ENCODE measurements around the gene DLG5.

The DLG5 gene

DNA sequence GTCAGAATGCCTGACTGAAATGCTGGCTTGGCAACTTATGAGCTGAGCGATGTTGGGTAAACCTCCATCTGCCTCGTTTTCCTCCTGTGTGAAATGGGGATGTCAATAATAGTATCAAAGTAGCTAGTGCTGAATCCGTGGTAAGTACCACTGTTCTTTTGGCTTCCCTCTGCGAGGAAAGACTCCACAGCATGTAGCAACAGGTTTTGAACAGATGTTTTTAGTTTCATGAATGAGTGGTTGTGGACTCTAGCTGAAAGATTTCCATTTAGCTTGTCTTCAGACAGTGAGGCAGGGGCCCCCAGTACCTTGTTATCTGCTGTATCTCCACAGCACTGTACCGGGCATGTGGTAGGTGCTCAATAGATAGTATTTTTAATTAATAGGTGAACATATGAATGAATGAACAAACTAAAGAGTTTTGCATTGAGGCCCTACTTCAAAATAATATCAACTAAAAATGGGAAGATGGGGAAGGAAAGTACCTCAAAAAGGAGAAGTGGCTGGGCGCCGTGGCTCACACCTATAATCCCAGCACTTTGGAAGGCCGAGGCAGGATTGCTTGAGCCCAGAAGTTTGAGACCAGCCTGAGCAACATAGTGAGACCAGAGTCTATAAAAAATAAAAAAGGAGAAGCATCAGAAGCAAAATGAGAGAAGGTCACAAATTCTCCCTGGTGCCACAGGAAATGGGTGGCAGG lies 5.6 kb upstream of the DLG5 start:
- no peak overlapping the region for H3K9ac ChIP-seq (ENCODE audit: low read length)
- no peak overlapping the region for H2AFZ ChIP-seq (ENCODE audit: low read depth, low read length, severe bottlenecking)
- no peaks in the 10 kb centered on the region for H3F3A ChIP-seq (ENCODE audit: insufficient read depth)
- no peak overlapping the region for H3K4me2 ChIP-seq (ENCODE audit: low read depth, low read length, poor library complexity, severe bottlenecking)
- H3K27ac ChIP-seq (ENCODE audit: low read depth, low read length): no peak overlapping the region
- no peaks in the 10 kb centered on the region for H3K27me3 ChIP-seq (ENCODE audit: low read length)
- no peaks in the 10 kb centered on the region for H3K9me2 ChIP-seq (replicated peaks; ENCODE audit: insufficient read depth, low read length)
- no peak for TF ChIP-seq EZH2phosphoT487 (conservative IDR thresholded peaks at IDR 0.05; ENCODE audit: low read length)
- TF ChIP-seq, protein P1, sequence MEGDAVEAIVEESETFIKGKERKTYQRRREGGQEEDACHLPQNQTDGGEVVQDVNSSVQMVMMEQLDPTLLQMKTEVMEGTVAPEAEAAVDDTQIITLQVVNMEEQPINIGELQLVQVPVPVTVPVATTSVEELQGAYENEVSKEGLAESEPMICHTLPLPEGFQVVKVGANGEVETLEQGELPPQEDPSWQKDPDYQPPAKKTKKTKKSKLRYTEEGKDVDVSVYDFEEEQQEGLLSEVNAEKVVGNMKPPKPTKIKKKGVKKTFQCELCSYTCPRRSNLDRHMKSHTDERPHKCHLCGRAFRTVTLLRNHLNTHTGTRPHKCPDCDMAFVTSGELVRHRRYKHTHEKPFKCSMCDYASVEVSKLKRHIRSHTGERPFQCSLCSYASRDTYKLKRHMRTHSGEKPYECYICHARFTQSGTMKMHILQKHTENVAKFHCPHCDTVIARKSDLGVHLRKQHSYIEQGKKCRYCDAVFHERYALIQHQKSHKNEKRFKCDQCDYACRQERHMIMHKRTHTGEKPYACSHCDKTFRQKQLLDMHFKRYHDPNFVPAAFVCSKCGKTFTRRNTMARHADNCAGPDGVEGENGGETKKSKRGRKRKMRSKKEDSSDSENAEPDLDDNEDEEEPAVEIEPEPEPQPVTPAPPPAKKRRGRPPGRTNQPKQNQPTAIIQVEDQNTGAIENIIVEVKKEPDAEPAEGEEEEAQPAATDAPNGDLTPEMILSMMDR (IDR thresholded peaks at IDR 0.05; ENCODE audit: insufficient read depth, low read length, poor library complexity, severe bottlenecking): no peak
- H3K36me3 ChIP-seq (ENCODE audit: low read length): no peaks in the 10 kb centered on the region
- H3K79me2 ChIP-seq (ENCODE audit: insufficient read depth, low read length): no peaks in the 10 kb centered on the region
- H3K9me3 ChIP-seq (ENCODE audit: insufficient read depth, low read length): no peaks in the 10 kb centered on the region
- no peaks in the 10 kb centered on the region for H4K20me1 ChIP-seq (ENCODE audit: low read depth, low read length)
- no peak overlapping the region for H3K4me3 ChIP-seq (ENCODE audit: insufficient read depth, low read length, poor library complexity, severe bottlenecking)

DNA sequence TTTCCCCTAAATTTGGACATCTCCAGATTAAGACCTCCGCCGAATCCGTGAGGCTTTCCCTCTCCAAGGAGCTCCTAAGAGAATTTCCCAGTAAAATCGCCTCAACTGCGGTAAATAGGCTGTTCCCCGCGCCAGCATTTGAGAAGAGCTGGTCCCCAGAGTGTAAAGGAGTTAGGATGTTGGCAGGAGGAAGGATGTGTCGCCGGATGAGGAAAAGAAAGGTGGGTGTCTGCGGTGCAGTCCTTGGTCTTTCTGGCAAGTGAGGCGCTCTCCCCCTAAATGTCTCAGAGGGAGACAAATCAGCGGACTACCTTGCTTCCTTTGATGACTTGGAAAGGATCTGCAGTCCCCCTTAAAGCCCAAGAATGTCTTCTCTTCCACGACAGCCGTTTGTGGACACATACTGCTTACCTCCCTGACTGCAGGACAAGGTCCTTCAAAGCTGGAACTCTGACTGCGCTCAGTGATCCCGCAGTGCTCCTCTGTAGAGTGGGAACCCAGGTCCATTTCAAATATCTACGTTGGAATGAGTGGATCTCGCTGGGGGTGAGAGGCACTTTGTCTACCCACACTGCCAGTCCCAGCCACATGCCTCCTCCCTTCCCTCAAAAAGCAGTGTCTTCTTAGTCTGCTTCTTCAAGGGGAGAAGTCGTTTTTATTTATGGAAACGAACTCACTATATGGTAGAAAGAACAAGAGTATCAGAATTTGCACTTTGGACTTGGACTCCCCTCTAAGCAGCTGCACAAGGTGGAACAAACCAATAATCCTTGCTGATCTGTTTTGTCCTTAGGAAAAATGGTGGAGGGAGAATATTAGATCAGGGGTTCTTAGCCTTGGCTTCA lies 1.1 kb upstream of the DLG5 start:
- Histone ChIP-seq H3K9me3 (ENCODE audit: insufficient read depth, low read length) (no peaks in the 10 kb centered on the region), H3F3A (ENCODE audit: insufficient read depth) (no peaks in the 10 kb centered on the region), H3K4me2 (ENCODE audit: low read depth, low read length, poor library complexity, severe bottlenecking) (no peak overlapping the region), H3K9ac (ENCODE audit: low read length) (no peak overlapping the region), H2AFZ (ENCODE audit: low read depth, low read length, severe bottlenecking) (no peak overlapping the region), H3K27me3 (ENCODE audit: low read length) (no peaks in the 10 kb centered on the region), H3K27ac (ENCODE audit: low read depth, low read length) (no peak overlapping the region), H3K79me2 (ENCODE audit: insufficient read depth, low read length) (no peaks in the 10 kb centered on the region), H4K20me1 (ENCODE audit: low read depth, low read length) (no peaks in the 10 kb centered on the region), H3K36me3 (ENCODE audit: low read length) (no peaks in the 10 kb centered on the region), H3K9me2 (replicated peaks; ENCODE audit: insufficient read depth, low read length) (no peaks in the 10 kb centered on the region), H3K4me3 (ENCODE audit: insufficient read depth, low read length, poor library complexity, severe bottlenecking) (no peak overlapping the region)
- no peak for TF ChIP-seq EZH2phosphoT487 (conservative IDR thresholded peaks at IDR 0.05; ENCODE audit: low read length)
- TF ChIP-seq, protein P1 (IDR thresholded peaks at IDR 0.05; ENCODE audit: insufficient read depth, low read length, poor library complexity, severe bottlenecking): no peak

DNA sequence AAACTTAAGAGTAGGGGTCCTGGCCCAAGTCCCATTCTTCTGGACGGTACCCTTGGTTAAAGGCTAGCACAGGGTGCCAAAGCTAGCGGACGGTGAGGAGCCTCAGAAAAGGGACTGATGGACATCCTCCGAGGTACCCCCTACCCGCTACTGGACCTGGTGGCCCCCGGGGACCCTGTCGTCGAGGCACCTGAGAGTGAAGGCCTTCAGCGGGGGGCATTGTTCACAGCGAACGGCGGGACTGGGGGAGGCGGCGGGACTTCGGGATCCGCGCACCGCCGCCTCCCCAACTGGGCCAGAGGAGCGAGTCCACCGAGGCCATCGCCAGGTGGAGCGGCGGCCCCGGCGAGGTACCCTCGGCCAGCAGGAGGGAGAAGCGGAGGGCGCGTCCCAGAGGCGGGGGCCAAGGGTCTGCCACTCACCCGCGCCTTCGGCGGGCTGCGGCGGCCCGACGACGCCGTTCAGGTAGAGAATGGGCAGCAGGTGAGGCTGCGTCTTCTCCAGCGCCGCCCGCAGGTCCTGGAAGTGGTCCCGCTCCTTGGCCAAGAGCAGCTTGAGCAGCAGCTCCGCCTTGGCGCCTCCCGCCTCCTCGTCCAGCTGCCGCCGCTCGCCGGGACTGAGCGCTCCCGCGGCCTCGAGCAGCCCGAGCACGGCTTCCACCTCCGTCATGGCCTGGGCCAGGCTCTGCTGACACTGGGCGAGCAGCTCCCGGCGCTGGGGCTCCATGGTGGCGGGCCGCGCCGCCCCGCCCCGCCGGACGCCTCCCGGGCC lies 575 bp downstream of the DLG5 start:
- Histone ChIP-seq H3K9me2 (replicated peaks; ENCODE audit: insufficient read depth, low read length) (no peaks in the 10 kb centered on the region), H4K20me1 (ENCODE audit: low read depth, low read length) (no peaks in the 10 kb centered on the region), H3K9ac (ENCODE audit: low read length) (no peak overlapping the region), H3K36me3 (ENCODE audit: low read length) (no peaks in the 10 kb centered on the region), H3F3A (ENCODE audit: insufficient read depth) (no peaks in the 10 kb centered on the region), H3K27ac (ENCODE audit: low read depth, low read length) (no peak overlapping the region), H3K79me2 (ENCODE audit: insufficient read depth, low read length) (no peaks in the 10 kb centered on the region), H3K4me2 (ENCODE audit: low read depth, low read length, poor library complexity, severe bottlenecking) (no peak overlapping the region), H2AFZ (ENCODE audit: low read depth, low read length, severe bottlenecking) (no peak overlapping the region), H3K9me3 (ENCODE audit: insufficient read depth, low read length) (no peaks in the 10 kb centered on the region), H3K27me3 (ENCODE audit: low read length) (no peaks in the 10 kb centered on the region), H3K4me3 (ENCODE audit: insufficient read depth, low read length, poor library complexity, severe bottlenecking) (no peak overlapping the region)
- no peak for TF ChIP-seq EZH2phosphoT487 (conservative IDR thresholded peaks at IDR 0.05; ENCODE audit: low read length)
- TF ChIP-seq, protein P1 (IDR thresholded peaks at IDR 0.05; ENCODE audit: insufficient read depth, low read length, poor library complexity, severe bottlenecking): no peak

Measured in SU-DHL-6 (cell line).